Gastroesophageal sphincter (tissue), 4 donors: ENCODE data around the gene BLOC1S5. TPM values are rescaled to one million over a fixed set of nuclear protein-coding genes. Genes with fewer than 3 reads are reported as not detected.
A peak's percentile ranks its signal among the peaks of the same experiment; 100 is the strongest.

ENCODE experiments used
- ATAC-seq: fragments of 150-250 bp; one replicate; pipeline ENCODE4 v1.9.1; 2016; ENCODE audit warnings: mild to moderate bottlenecking, moderate library complexity
- H3K27ac ChIP-seq, 4 donors: fragments of 200-600 bp; sonication (generic) in 3 of 4; 1 replicate in 3 of 4; 2 replicates in 1 of 4; pipeline ENCODE4 v1.5.1; 2016 to 2019
- H3K27me3 ChIP-seq: fragments of 200-600 bp; sonication (generic); one replicate; pipeline ENCODE4 v1.5.1; 2019
- H3K36me3 ChIP-seq, 2 donors: fragments of 200-600 bp; sonication (generic); one replicate each; pipeline ENCODE4 v1.5.1; 2019; ENCODE audit warnings: control low read depth in 1 of 2
- H3K4me1 ChIP-seq, 3 donors: fragments of 200-600 bp; sonication (generic); 1 replicate in 2 of 3; 2 replicates in 1 of 3; pipeline ENCODE4 v1.5.1; 2016 to 2019; ENCODE audit warnings: control low read depth in 2 of 3
- H3K4me3 ChIP-seq, 2 donors: fragments of 200-600 bp; sonication (generic); one replicate each; pipeline ENCODE4 v1.5.1; 2019; ENCODE audit warnings: mild to moderate bottlenecking in 1 of 2, moderate library complexity in 1 of 2
- H3K9me3 ChIP-seq, 3 donors: fragments of 200-600 bp; sonication (generic); one replicate each; pipeline ENCODE4 v1.5.1; 2017 to 2019; ENCODE audit warnings: control low read depth in 2 of 3
- CTCF ChIP-seq, 4 experiments: fragments of 200-600 bp in 2 of 4; fragments of 450-650 bp in 2 of 4; sonication (generic) in 1 of 4; IDR thresholded peaks; one replicate each; pipeline ENCODE4 v1.5.1; 2017 to 2019; ENCODE audit warnings: antibody characterized with exemption in 4 of 4, mild to moderate bottlenecking in 2 of 4, moderate library complexity in 2 of 4
- EP300 ChIP-seq: sonication (generic); formaldehyde crosslinking; IDR thresholded peaks from one replicate; pipeline ENCODE4 v1.6.1; 2017; ENCODE audit warnings: antibody characterized with exemption, mild to moderate bottlenecking
- POLR2A ChIP-seq, 2 donors: fragments of 450-650 bp; IDR thresholded peaks; one replicate each; pipeline ENCODE4 v1.6.1; 2017; ENCODE audit warnings: antibody characterized with exemption in 2 of 2, mild to moderate bottlenecking in 2 of 2, moderate library complexity in 1 of 2
- POLR2AphosphoS5 ChIP-seq: sonication (generic); formaldehyde crosslinking; IDR thresholded peaks from one replicate; pipeline ENCODE4 v1.6.1; 2017; ENCODE audit warnings: antibody characterized with exemption
- WGBS, 2 donors: methylation state at CpG; one replicate each; pipeline ENCODE4 v1.1.5; 2018; ENCODE audit warnings: low coverage in 1 of 2; 5-methylcytosine and 5-hydroxymethylcytosine counted together
- total RNA-seq, 4 donors: library from RNA; depleted of rRNA; stranded (reverse); fragments of >200 nt; gene quantifications; one replicate each; pipeline ENCODE4 v1.1.0, GENCODE V29; 2016

Gene BLOC1S5
- total RNA-seq, 4 donors from 2014 or later: 10.9 to 15.7 (median 14.8) TPM

GRCh38 chr6:7996538-7997111, 67.6 kb downstream of the BLOC1S5 start:
- 17 to 25% methylated on average over 4 to 10 of the region's 10 CpGs for WGBS, 2 donors
- peak; percentile 40 for ATAC-seq
- Histone ChIP-seq H3K27me3 (no peaks in the 10 kb centered on the region), H3K27ac (no peak overlapping the region), H3K9me3 (no peaks in the 10 kb centered on the region), H3K4me1 (peaks cover 0 to 32% (median 0%) of the 10 kb centered on the region in 3 donors), H3K36me3 (no peaks in the 10 kb centered on the region), H3K4me3 (no peak overlapping the region)
- no peak for TF ChIP-seq EP300
- peak; percentile 40 for TF ChIP-seq POLR2AphosphoS5

- WGBS, 2 donors: 71 to 94% methylated on average over 3 to 8 of the region's 8 CpGs
- TF ChIP-seq EP300 (no peak), POLR2A (IDR thresholded peaks at IDR 0.05) (no peak), CTCF (IDR thresholded peaks at IDR 0.05) (no peak), POLR2AphosphoS5 (no peak)
- no peak for ATAC-seq
Observed at GRCh38 chr6:7993952-7994351, 70.2 kb downstream of the BLOC1S5 start.

GRCh38 chr6:7993399-7993798, 70.8 kb downstream of the BLOC1S5 start:
- TF ChIP-seq CTCF (IDR thresholded peaks at IDR 0.05): no peak
- TF ChIP-seq POLR2A (IDR thresholded peaks at IDR 0.05): no peak
- no peak for TF ChIP-seq EP300
- no peak for TF ChIP-seq POLR2AphosphoS5
- Histone ChIP-seq H3K9me3 (no peaks in the 10 kb centered on the region), H3K4me3 (no peak overlapping the region), H3K27ac (no peak overlapping the region), H3K36me3 (no peaks in the 10 kb centered on the region), H3K27me3 (no peaks in the 10 kb centered on the region), H3K4me1 (peaks cover 0 to 32% (median 0%) of the 10 kb centered on the region in 3 donors)
- no peak for ATAC-seq

More at GRCh38 chr6:7993952-7994351, 70.2 kb downstream of the BLOC1S5 start:
- Histone ChIP-seq H3K4me3 (no peak overlapping the region), H3K4me1 (peaks cover 0 to 33% (median 0%) of the 10 kb centered on the region in 3 donors), H3K9me3 (no peaks in the 10 kb centered on the region), H3K27ac (no peak overlapping the region), H3K36me3 (no peaks in the 10 kb centered on the region), H3K27me3 (no peaks in the 10 kb centered on the region)

GRCh38 chr6:7992002-7992815, 72.0 kb downstream of the BLOC1S5 start:
- TF ChIP-seq POLR2AphosphoS5: peak; percentile 43
- TF ChIP-seq EP300: no peak
- TF ChIP-seq CTCF (IDR thresholded peaks at IDR 0.05): peak in 3 of 4 experiments; percentile 37 to 57 (median 44)
- peak overlapping the region in 2 of 4 donors; percentile 43 to 65 for H3K27ac ChIP-seq
- peak; percentile 90 for ATAC-seq
- H3K27me3 ChIP-seq: no peaks in the 10 kb centered on the region
- H3K36me3 ChIP-seq: no peaks in the 10 kb centered on the region
- 15 to 22% methylated on average over 7 of the region's 7 CpGs for WGBS, 2 donors
- no peaks in the 10 kb centered on the region for H3K9me3 ChIP-seq
- peaks cover 0 to 21% (median 0%) of the 10 kb centered on the region in 3 donors for H3K4me1 ChIP-seq
- H3K4me3 ChIP-seq: no peak overlapping the region

GRCh38 chr6:7991536-7991935, 72.7 kb downstream of the BLOC1S5 start:
- H3K36me3 ChIP-seq: no peaks in the 10 kb centered on the region
- no peak for ATAC-seq
- H3K9me3 ChIP-seq: no peaks in the 10 kb centered on the region
- no peak overlapping the region for H3K4me3 ChIP-seq
- 100% methylated on average over 1 of the region's 1 CpG for WGBS, 2 donors
- TF ChIP-seq POLR2AphosphoS5 (no peak), CTCF (IDR thresholded peaks at IDR 0.05) (no peak), EP300 (no peak), POLR2A (IDR thresholded peaks at IDR 0.05) (no peak)
- peaks cover 0 to 15% (median 0%) of the 10 kb centered on the region in 3 donors for H3K4me1 ChIP-seq
- H3K27ac ChIP-seq: no peak overlapping the region
- no peaks in the 10 kb centered on the region for H3K27me3 ChIP-seq
